HEK293 (cell line): ENCODE results near the gene STK11.

Experiments
- CTCF ChIA-PET: fragments of 350-600 bp; formaldehyde crosslinking; extraction: SDS; loops from one replicate; lab custom pipeline; 2021; ENCODE audit warnings: antibody characterized with exemption; lab: Yijun Ruan, JAX
- POLR2A ChIA-PET: fragments of 300-600 bp; formaldehyde crosslinking; extraction: SDS; loops from one replicate; lab custom pipeline; 2020; ENCODE audit warnings: antibody characterized with exemption, inconsistent platforms; lab: Yijun Ruan, JAX
- H3K27ac ChIP-seq: fragments of 200-500 bp; sonication (Bioruptor generic); 2 replicates; pipeline ENCODE4 v1.5.1; 2014; ENCODE audit warnings: low read depth, low read length, control low read depth, inconsistent platforms; ENCODE audit errors: extremely low read depth
- H3K36me3 ChIP-seq, 2 experiments: fragments of 200-500 bp in 1 of 2; sonication (Bioruptor generic) in 1 of 2; 1 replicate in 1 of 2; 2 replicates in 1 of 2; pipeline ENCODE4 v1.5.1; 2014 to 2017; ENCODE audit warnings: inconsistent platforms in 2 of 2, low read length in 2 of 2; ENCODE audit not compliant: control insufficient read depth in 2 of 2, insufficient read depth in 1 of 2
- H3K4me1 ChIP-seq: fragments of 200-500 bp; sonication (Bioruptor generic); 2 replicates; pipeline ENCODE4 v1.5.1; 2014; ENCODE audit warnings: mild to moderate bottlenecking, low read length, inconsistent platforms; ENCODE audit not compliant: control insufficient read depth, insufficient read depth
- H3K4me3 ChIP-seq: 2 replicates; pipeline ENCODE4 v1.5.1; 2011; ENCODE audit warnings: low read depth, mild to moderate bottlenecking, control low read depth, low read length, moderate library complexity
- H3K9me3 ChIP-seq: fragments of 200-500 bp; sonication (Bioruptor generic); 2 replicates; pipeline ENCODE4 v1.5.1; 2014; ENCODE audit warnings: low read depth, low read length, inconsistent platforms; ENCODE audit not compliant: control insufficient read depth, insufficient read depth
- EGR2 ChIP-seq: fragments of 450-650 bp; formaldehyde crosslinking; IDR thresholded peaks from 2 replicates; pipeline ENCODE4 v1.5.1; 2016; ENCODE audit warnings: low read depth, missing biosample characterization, missing genetic modification characterization
- FEZF1 ChIP-seq: fragments of 450-650 bp; formaldehyde crosslinking; IDR thresholded peaks from 2 replicates; pipeline ENCODE4 v1.5.1; 2016; ENCODE audit warnings: missing biosample characterization, missing genetic modification characterization
- GLI4 ChIP-seq: fragments of 450-650 bp; formaldehyde crosslinking; IDR thresholded peaks from 2 replicates; pipeline ENCODE4 v1.5.1; 2016; ENCODE audit warnings: missing biosample characterization, missing genetic modification characterization
- HOXD13 ChIP-seq: sonication (generic); formaldehyde crosslinking; IDR thresholded peaks from 2 replicates; pipeline ENCODE4 v1.8.0; 2022; ENCODE audit warnings: missing genetic modification reagents, borderline replicate concordance
- KLF10 ChIP-seq: fragments of 450-650 bp; IDR thresholded peaks from 2 replicates; pipeline ENCODE4 v1.5.1; 2018; ENCODE audit warnings: missing biosample characterization, mild to moderate bottlenecking, missing genetic modification characterization
- MZF1 ChIP-seq: fragments of 450-650 bp; formaldehyde crosslinking; IDR thresholded peaks from 2 replicates; pipeline ENCODE4 v1.5.1; 2017; ENCODE audit warnings: missing biosample characterization, missing genetic modification characterization, borderline replicate concordance
- ZBTB20 ChIP-seq: fragments of 450-650 bp; formaldehyde crosslinking; IDR thresholded peaks from 2 replicates; pipeline ENCODE4 v1.5.1; 2016; ENCODE audit warnings: missing biosample characterization, missing genetic modification characterization
- ZBTB7A ChIP-seq: fragments of 450-650 bp; formaldehyde crosslinking; IDR thresholded peaks from 2 replicates; pipeline ENCODE4 v1.5.1; 2016; ENCODE audit warnings: low read depth, missing biosample characterization, missing genetic modification characterization
- ZFHX2 ChIP-seq: fragments of 450-650 bp; formaldehyde crosslinking; conservative IDR thresholded peaks from 2 replicates; pipeline ENCODE4 v1.5.1; 2016; ENCODE audit warnings: missing biosample characterization, missing genetic modification characterization
- ZNF366 ChIP-seq: fragments of 450-650 bp; formaldehyde crosslinking; conservative IDR thresholded peaks from 2 replicates; pipeline ENCODE4 v1.5.1; 2016; ENCODE audit warnings: missing biosample characterization, missing genetic modification characterization
- ZNF404 ChIP-seq: fragments of 450-650 bp; formaldehyde crosslinking; IDR thresholded peaks from 2 replicates; pipeline ENCODE4 v1.5.1; 2017; ENCODE audit warnings: missing biosample characterization, missing genetic modification characterization
- ZNF501 ChIP-seq: fragments of 450-650 bp; formaldehyde crosslinking; IDR thresholded peaks from 2 replicates; pipeline ENCODE4 v1.5.1; 2016; ENCODE audit warnings: missing biosample characterization, missing genetic modification characterization
- ZNF660 ChIP-seq: fragments of 450-650 bp; IDR thresholded peaks from 2 replicates; pipeline ENCODE4 v1.5.1; 2018; ENCODE audit warnings: missing biosample characterization, mild to moderate bottlenecking, missing genetic modification characterization
- ZNF670 ChIP-seq: fragments of 450-650 bp; formaldehyde crosslinking; IDR thresholded peaks from 2 replicates; pipeline ENCODE4 v1.5.1; 2016; ENCODE audit warnings: missing biosample characterization, missing genetic modification characterization, low read depth
- ZNF768 ChIP-seq: fragments of 450-650 bp; formaldehyde crosslinking; IDR thresholded peaks from 2 replicates; pipeline ENCODE4 v1.5.1; 2018; ENCODE audit warnings: missing biosample characterization, mild to moderate bottlenecking, missing genetic modification characterization
- ZNF785 ChIP-seq: fragments of 450-650 bp; formaldehyde crosslinking; IDR thresholded peaks from 2 replicates; pipeline ENCODE4 v1.5.1; 2016; ENCODE audit warnings: missing biosample characterization, missing genetic modification characterization
- TF ChIP-seq, protein P1 (sequence below): fragments of 450-650 bp; formaldehyde crosslinking; IDR thresholded peaks from 2 replicates; pipeline ENCODE4 v1.5.1; 2016; ENCODE audit warnings: missing biosample characterization, missing genetic modification characterization
- TF ChIP-seq, protein P2 (sequence below): fragments of 450-650 bp; formaldehyde crosslinking; IDR thresholded peaks from 2 replicates; pipeline ENCODE4 v1.5.1; 2016; ENCODE audit warnings: missing biosample characterization, missing genetic modification characterization
- TF ChIP-seq, protein P3 (sequence below): fragments of 450-650 bp; formaldehyde crosslinking; optimal IDR thresholded peaks from 2 replicates; pipeline ENCODE3; 2016; ENCODE audit warnings: missing biosample characterization, mild to moderate bottlenecking, missing genetic modification characterization

STK11 gene

DNA sequence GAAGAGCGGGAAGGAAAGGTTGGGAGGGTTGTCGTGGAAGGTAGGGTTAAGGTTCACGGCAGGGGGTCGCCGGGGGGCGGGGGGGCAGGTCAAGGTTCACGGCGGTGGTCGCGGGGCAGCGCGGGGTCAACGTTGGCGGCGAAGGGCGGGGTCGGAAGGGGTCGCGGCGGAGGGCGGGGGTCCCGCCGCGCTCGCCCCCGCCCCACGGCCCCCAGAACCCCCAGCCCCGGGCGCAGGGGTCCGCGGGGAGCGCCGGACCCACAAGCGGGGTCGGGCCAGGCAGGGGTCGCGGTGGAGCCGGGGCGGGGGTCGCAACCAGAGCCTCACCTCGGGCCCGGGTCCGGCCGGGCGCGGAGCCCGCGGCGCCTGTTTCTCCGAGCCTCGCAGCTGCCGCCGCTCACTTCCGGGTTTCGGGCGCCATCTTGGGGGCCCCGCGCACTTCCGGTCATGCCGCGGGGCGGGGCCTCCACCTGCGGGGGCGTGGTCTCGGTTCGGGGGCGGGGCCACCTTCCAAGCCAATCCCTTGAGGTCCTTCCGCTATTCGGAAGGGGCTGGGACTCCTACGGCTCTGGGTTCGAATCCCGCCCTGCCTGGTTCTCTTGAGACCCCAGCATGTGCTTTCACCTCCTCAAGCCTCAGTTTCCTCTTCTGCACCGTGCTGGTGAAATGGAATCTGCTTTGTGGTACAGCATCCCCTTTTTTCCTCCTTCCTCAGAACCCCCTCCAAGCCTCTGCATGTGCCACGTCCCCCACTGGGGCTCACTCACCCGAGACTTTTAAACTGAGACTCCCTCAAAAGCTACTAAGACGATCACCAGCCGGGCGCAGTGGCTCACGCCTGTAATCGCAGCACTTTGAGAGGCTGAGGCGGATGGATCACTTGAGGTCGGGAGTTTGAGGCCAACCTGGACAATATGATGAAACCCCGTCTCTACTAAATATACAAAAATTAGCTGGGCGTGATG is 31.5 kb upstream of the STK11 start, which contains the start of gene SBNO2 (continued):
- TF ChIP-seq, protein P1, sequence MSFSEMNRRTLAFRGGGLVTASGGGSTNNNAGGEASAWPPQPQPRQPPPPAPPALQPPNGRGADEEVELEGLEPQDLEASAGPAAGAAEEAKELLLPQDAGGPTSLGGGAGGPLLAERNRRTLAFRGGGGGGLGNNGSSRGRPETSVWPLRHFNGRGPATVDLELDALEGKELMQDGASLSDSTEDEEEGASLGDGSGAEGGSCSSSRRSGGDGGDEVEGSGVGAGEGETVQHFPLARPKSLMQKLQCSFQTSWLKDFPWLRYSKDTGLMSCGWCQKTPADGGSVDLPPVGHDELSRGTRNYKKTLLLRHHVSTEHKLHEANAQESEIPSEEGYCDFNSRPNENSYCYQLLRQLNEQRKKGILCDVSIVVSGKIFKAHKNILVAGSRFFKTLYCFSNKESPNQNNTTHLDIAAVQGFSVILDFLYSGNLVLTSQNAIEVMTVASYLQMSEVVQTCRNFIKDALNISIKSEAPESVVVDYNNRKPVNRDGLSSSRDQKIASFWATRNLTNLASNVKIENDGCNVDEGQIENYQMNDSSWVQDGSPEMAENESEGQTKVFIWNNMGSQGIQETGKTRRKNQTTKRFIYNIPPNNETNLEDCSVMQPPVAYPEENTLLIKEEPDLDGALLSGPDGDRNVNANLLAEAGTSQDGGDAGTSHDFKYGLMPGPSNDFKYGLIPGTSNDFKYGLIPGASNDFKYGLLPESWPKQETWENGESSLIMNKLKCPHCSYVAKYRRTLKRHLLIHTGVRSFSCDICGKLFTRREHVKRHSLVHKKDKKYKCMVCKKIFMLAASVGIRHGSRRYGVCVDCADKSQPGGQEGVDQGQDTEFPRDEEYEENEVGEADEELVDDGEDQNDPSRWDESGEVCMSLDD = peak; percentile 71; the same call in 1 of the 2 replicates
- TF ChIP-seq ZNF670 (tag by site-specific recombination) = no peak
- TF ChIP-seq ZBTB7A (tag by site-specific recombination) = peak; percentile 87
- TF ChIP-seq, protein P2, sequence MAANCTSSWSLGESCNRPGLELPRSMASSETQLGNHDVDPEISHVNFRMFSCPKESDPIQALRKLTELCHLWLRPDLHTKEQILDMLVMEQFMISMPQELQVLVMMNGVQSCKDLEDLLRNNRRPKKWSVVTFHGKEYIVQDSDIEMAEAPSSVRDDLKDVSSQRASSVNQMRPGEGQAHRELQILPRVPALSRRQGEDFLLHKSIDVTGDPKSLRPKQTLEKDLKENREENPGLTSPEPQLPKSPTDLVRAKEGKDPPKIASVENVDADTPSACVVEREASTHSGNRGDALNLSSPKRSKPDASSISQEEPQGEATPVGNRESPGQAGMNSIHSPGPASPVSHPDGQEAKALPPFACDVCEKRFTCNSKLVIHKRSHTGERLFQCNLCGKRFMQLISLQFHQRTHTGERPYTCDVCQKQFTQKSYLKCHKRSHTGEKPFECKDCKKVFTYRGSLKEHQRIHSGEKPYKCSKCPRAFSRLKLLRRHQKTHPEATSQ (tag by site-specific recombination) = no peak
- no peak for TF ChIP-seq HOXD13 (CRISPR knock-in tag)
- no peak for TF ChIP-seq ZNF501 (tag by site-specific recombination)
- TF ChIP-seq, protein P3, sequence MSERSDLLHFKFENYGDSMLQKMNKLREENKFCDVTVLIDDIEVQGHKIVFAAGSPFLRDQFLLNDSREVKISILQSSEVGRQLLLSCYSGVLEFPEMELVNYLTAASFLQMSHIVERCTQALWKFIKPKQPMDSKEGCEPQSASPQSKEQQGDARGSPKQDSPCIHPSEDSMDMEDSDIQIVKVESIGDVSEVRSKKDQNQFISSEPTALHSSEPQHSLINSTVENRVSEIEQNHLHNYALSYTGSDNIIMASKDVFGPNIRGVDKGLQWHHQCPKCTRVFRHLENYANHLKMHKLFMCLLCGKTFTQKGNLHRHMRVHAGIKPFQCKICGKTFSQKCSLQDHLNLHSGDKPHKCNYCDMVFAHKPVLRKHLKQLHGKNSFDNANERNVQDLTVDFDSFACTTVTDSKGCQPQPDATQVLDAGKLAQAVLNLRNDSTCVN (tag by site-specific recombination) = peak; percentile 22
- TF ChIP-seq MZF1 = no peak
- TF ChIP-seq GLI4 (tag by site-specific recombination) = no peak
- no peak for TF ChIP-seq ZNF404
- no peak for TF ChIP-seq FEZF1 (tag by site-specific recombination)

DNA sequence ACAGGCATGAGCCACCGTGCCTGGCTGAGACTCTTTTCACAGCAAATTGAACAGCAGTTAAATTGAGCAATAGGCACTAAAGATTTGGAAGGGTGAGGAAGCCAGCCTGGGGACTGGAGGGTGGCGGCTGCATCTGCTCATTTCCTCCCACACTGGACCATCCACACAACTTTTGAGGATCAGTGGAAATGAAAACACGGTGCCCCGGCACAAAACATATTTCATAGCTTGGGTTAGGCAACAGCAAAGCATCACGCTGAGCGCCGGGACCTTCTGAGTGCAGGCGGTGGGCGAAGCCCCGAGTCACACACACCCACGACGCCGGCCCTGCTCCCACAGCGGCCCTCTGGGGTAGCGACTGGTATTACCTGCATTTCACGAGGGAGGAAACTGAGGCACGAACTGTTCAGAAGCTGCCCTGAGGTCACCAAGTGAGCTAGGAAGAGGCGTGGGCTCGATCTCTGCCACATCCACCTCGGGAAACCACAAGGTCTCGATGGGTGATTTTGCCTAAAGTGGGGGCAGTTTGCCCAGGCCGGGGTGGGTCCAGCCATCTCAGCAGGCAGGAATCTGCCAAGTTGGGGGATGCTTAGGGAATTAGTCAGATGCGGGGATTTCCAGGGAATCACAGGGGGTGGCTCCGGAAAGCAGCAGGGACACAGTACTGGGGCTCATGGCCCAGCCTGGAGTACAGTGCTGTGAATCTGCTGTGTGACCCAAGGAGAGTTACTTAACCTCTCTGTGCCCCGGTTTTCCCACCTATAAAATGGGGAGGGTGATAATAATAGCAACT is 28.1 kb upstream of the STK11 start:
- CTCF ChIA-PET = interaction anchor here (0.8 to 1.3 kb wide), 2 partner anchors 17 to 64 kb away, joined by 3 to 8 read pairs; no protein-coding TSS in a partner anchor
- POLR2A ChIA-PET = no interaction called here
- no peak for TF ChIP-seq ZBTB20 (tag by site-specific recombination)
- no peak for TF ChIP-seq ZNF660 (tag by site-specific recombination)
- peak; percentile 49 for TF ChIP-seq EGR2 (tag by site-specific recombination)
- TF ChIP-seq ZNF366 (tag by site-specific recombination) = no peak
- TF ChIP-seq ZNF785 (tag by site-specific recombination) = no peak
- no peak for TF ChIP-seq KLF10
- peak; percentile 70 for TF ChIP-seq ZFHX2 (tag by site-specific recombination)
- peak; percentile 85; the same call in 1 of the 2 replicates for TF ChIP-seq ZNF768 (tag by site-specific recombination)
- Histone ChIP-seq H3K9me3 (no peaks in the 10 kb centered on the region), H3K27ac (no peak overlapping the region), H3K4me3 (no peak overlapping the region), H3K4me1 (no peaks in the 10 kb centered on the region; the same call in 1 of the 2 replicates), H3K36me3 (no peaks in the 10 kb centered on the region)
